GM12878 (cell line): ENCODE results near the gene SFMBT1. TPM values are rescaled to one million over a fixed set of nuclear protein-coding genes. Genes with fewer than 3 reads are reported as not detected.

Experiments used
- ATAC-seq: fragments of 200-7000 bp; cut with Tn5 transposase; 3 replicates; pipeline ENCODE4 v1.9.1; 2020; ENCODE audit warnings: mild to moderate bottlenecking, moderate library complexity
- BruUV-seq: library from RNA; stranded (reverse); fragments of 400-500 nt; replicated peaks from 2 replicates; lab custom pipeline; 2021; lab: Mats Ljungman, UMichigan
- CTCF ChIA-PET: fragments of 300-600 bp; sonication (Branson Sonifier 250); formaldehyde crosslinking; extraction: SDS; loops from one replicate; lab custom pipeline; 2021; ENCODE audit warnings: inconsistent platforms; lab: Yijun Ruan, JAX
- POLR2A ChIA-PET: fragments of 350-600 bp; formaldehyde crosslinking; extraction: SDS; loops from one replicate; lab custom pipeline; 2021; ENCODE audit warnings: inconsistent platforms; lab: Charles Lee
- RAD21 ChIA-PET: fragments of 300-600 bp; sonication (Branson Sonifier 250); formaldehyde crosslinking; loops from one replicate; lab custom pipeline; 2023; ENCODE audit warnings: antibody characterized with exemption; ENCODE audit not compliant: unreplicated experiment; lab: Charles Lee
- SMC1A ChIA-PET: fragments of 300-600 bp; sonication (Branson Sonifier 250); formaldehyde crosslinking; loops from one replicate; lab custom pipeline; 2023; ENCODE audit not compliant: unreplicated experiment, uncharacterized antibody; lab: Charles Lee
- DNase-seq: peaks from one replicate; pipeline ENCODE4 v3.0.0-alpha.2; 2011; ENCODE audit warnings: low read depth, low spot score
- FAIRE-seq: peaks from 3 replicates; lab custom pipeline; 2011; peaks lifted over from hg19 to GRCh38; lab: Jason Lieb, UNC
- H2AFZ ChIP-seq: 2 replicates; pipeline ENCODE4 v1.6.0; 2011; ENCODE audit warnings: low read depth, low read length, control low read depth; ENCODE audit not compliant: control insufficient read depth
- H3K27ac ChIP-seq: 2 replicates; pipeline ENCODE4 v1.5.1; 2011; ENCODE audit warnings: control low read depth; ENCODE audit not compliant: control insufficient read depth, insufficient read depth
- H3K27me3 ChIP-seq, 2 experiments: replicated peaks in 1 of 2; 2 replicates each; pipeline versions ENCODE4 v1.6.0 to v1.6.1; 2011; ENCODE audit warnings: low read length in 1 of 2; ENCODE audit not compliant: control insufficient read depth in 2 of 2, insufficient read depth in 2 of 2
- H3K36me3 ChIP-seq, 2 experiments: 2 replicates each; pipeline ENCODE4 v1.5.1; 2011; ENCODE audit warnings: low read length in 1 of 2; ENCODE audit not compliant: control insufficient read depth in 2 of 2, insufficient read depth in 2 of 2
- H3K4me1 ChIP-seq: 2 replicates; pipeline ENCODE4 v1.6.1; 2011; ENCODE audit warnings: mild to moderate bottlenecking, low read length, moderate library complexity, mixed read lengths; ENCODE audit not compliant: control insufficient read depth, insufficient read depth
- H3K4me2 ChIP-seq: 2 replicates; pipeline ENCODE4 v1.6.0; 2011; ENCODE audit warnings: control low read depth; ENCODE audit not compliant: control insufficient read depth, insufficient read depth
- H3K4me3 ChIP-seq: fragments of 200-600 bp; sonication (generic); 2 replicates; pipeline ENCODE4 v1.5.1; 2016
- H3K79me2 ChIP-seq: 2 replicates; pipeline ENCODE4 v1.6.0; 2011; ENCODE audit warnings: low read length; ENCODE audit not compliant: control insufficient read depth, insufficient read depth
- H3K9ac ChIP-seq: 2 replicates; pipeline ENCODE4 v1.8.0; 2011; ENCODE audit warnings: low read length, control low read depth, mixed read lengths; ENCODE audit not compliant: control insufficient read depth, insufficient read depth
- H3K9me3 ChIP-seq: replicated peaks from 3 replicates; pipeline ENCODE4 v1.5.1; 2011; ENCODE audit warnings: mild to moderate bottlenecking, low read length; ENCODE audit not compliant: control insufficient read depth, insufficient read depth
- H4K20me1 ChIP-seq: 2 replicates; pipeline ENCODE4 v1.6.0; 2011; ENCODE audit not compliant: control insufficient read depth, insufficient read depth
- BMI1 ChIP-seq: fragments of 450-650 bp; IDR thresholded peaks from 2 replicates; pipeline ENCODE4 v1.6.1; 2016; ENCODE audit warnings: mild to moderate bottlenecking, moderate library complexity, borderline replicate concordance
- CUX1 ChIP-seq: IDR thresholded peaks from 2 replicates; pipeline ENCODE4 v1.6.1; 2012; ENCODE audit warnings: improper control_type of control experiment, low read depth, low read length; ENCODE audit not compliant: insufficient replicate concordance
- MAX ChIP-seq: IDR thresholded peaks from 2 replicates; pipeline ENCODE4 v1.6.1; 2012; ENCODE audit warnings: low read depth, low read length, improper control_type of control experiment
- MXI1 ChIP-seq: fragments of 150-350 bp; IDR thresholded peaks from 2 replicates; pipeline ENCODE4 v1.6.1; 2011; ENCODE audit warnings: low read depth, mild to moderate bottlenecking, inconsistent platforms, low read length, improper control_type of control experiment
- SIN3A ChIP-seq: IDR thresholded peaks from 2 replicates; pipeline ENCODE4 v1.6.1; 2012; ENCODE audit warnings: low read depth, low read length, improper control_type of control experiment
- USF1 ChIP-seq: IDR thresholded peaks from 2 replicates; pipeline ENCODE4 v1.6.1; 2011; ENCODE audit warnings: borderline replicate concordance, low read depth, mild to moderate bottlenecking, moderate library complexity, mixed read lengths, low read length; ENCODE audit not compliant: insufficient read depth; ENCODE audit errors: extremely low read length
- ZNF384 ChIP-seq: IDR thresholded peaks from 2 replicates; pipeline ENCODE4 v1.6.1; 2012; ENCODE audit warnings: low read depth, mild to moderate bottlenecking, low read length, improper control_type of control experiment, borderline replicate concordance
- ZNF622 ChIP-seq: fragments of 450-650 bp; IDR thresholded peaks from 2 replicates; pipeline ENCODE4 v1.6.1; 2017; ENCODE audit warnings: mild to moderate bottlenecking, inconsistent platforms
- ZNF687 ChIP-seq: fragments of 450-650 bp; IDR thresholded peaks from 2 replicates; pipeline ENCODE4 v1.6.1; 2017; ENCODE audit warnings: mild to moderate bottlenecking, moderate library complexity
- WGBS: methylation state at CpG from one replicate; pipeline ENCODE4 v1.1.6; 2016; ENCODE audit warnings: low lambda C conversion rate; ENCODE audit not compliant: insufficient replicate concordance, insufficient coverage; ENCODE audit errors: missing lambda C conversion rate; 5-methylcytosine and 5-hydroxymethylcytosine counted together
- in situ Hi-C: fragments of 300-500 bp; cut with MboI; formaldehyde crosslinking; loops from 9 replicates; pipeline ENCODE4 v1.14.3; 2018; ENCODE audit warnings: mixed read lengths
- intact Hi-C: fragments of 100-400 bp; cut with micrococcal nuclease; formaldehyde crosslinking; loops from one replicate; pipeline ENCODE4 v1.14.2; 2022; ENCODE audit not compliant: unreplicated experiment
- polyA plus RNA-seq, 11 experiments: library from polyadenylated mRNA; depleted of rRNA in 4 of 11; unstranded in 6 of 11; stranded (reverse) in 5 of 11; fragments of >200 nt; fragmentation: Nextera tagmentation in 4 of 11; fragmentation: Illumina TruSeq in 1 of 11; extraction: Ambion mirVana in 4 of 11; extraction: Trizol in 1 of 11; gene quantifications; 1 replicate in 1 of 11; 2 replicates in 10 of 11; pipeline versions ENCODE4 v1.2.1 to v1.2.3, GENCODE V29; 2011 to 2016; ENCODE audit warnings: inconsistent platforms in 2 of 11, missing spikeins in 2 of 11, low read depth in 1 of 11
- total RNA-seq, 4 experiments: library from RNA; depleted of rRNA in 3 of 4; stranded (reverse); fragments of >200 nt in 3 of 4; fragmentation: Illumina TruSeq in 1 of 4; extraction: Trizol in 1 of 4; gene quantifications; 2 replicates each; pipeline versions ENCODE4 v1.2.1 to v1.2.3, GENCODE V29; 2013 to 2021

The SFMBT1 gene
- total and polyA plus RNA-seq, 10 of the 15 experiments (the other 5 are each of a cell fraction or from before 2014, with no cell fraction given): 3.2 to 19.5 (median 11.4) TPM

- peaks cover 28% of the 10 kb centered on the region for H3K4me1 ChIP-seq
- no peaks in the 10 kb centered on the region for H3K9me3 ChIP-seq
- peak overlapping the region; percentile 52 for H3K9ac ChIP-seq
- peak overlapping the region; percentile 42; the same call in 1 of the 2 replicates for H3K4me3 ChIP-seq
- peak overlapping the region; percentile 76 for H3K4me2 ChIP-seq
- BruUV-seq: no TSS peak
- TF ChIP-seq BMI1 (no peak), ZNF622 (no peak), ZNF384 (peak; percentile 38; the same call in 1 of the 2 replicates), ZNF687 (peak; percentile 33; the same call in 1 of the 2 replicates), MAX (peak; percentile 58; the same call in 1 of the 2 replicates), CUX1 (no peak), MXI1 (peak; percentile 88), USF1 (no peak), SIN3A (0 out of 2 replicates have a peak, but pooled peaks have one; percentile 8)
- FAIRE-seq: no peak
- intact Hi-C loops (loop anchor here (2.0 to 5.0 kb wide), 2 partner anchors 149 to 156 kb away; partner anchors contain the start of gene SFMBT1), in situ Hi-C loops (no loop called here)
- no peaks in the 10 kb centered on the region for H4K20me1 ChIP-seq
- H3K27ac ChIP-seq: peak overlapping the region; percentile 22
- ChIA-PET CTCF (interaction anchor here (1.4 to 3.3 kb wide), 5 partner anchors 11 to 71 kb away, joined by 4 to 28 read pairs (median 7); no protein-coding TSS in a partner anchor), RAD21 (interaction anchor here (2.5 to 2.9 kb wide), 2 partner anchors 11 to 92 kb away, joined by 7 to 17 read pairs; no protein-coding TSS in a partner anchor), POLR2A (interaction anchor here (1.2 to 2.1 kb wide), 2 partner anchors 12 to 187 kb away, joined by 3 to 8 read pairs; no protein-coding TSS in a partner anchor), SMC1A (interaction anchor here (0.9 to 2.8 kb wide), 6 partner anchors 10 to 164 kb away, joined by 3 to 25 read pairs (median 4); no protein-coding TSS in a partner anchor)
- 88% methylated on average over 2 of the region's 2 CpGs for WGBS
- DNase-seq: no peak
- H3K27me3 ChIP-seq: no peaks in the 10 kb centered on the region
- peaks cover 38% of the 10 kb centered on the region for H3K79me2 ChIP-seq
- ATAC-seq: peak; percentile 55
- peak overlapping the region; percentile 29 for H2AFZ ChIP-seq
- peaks cover 0 to 3% of the 10 kb centered on the region in 2 experiments; a peak in 1 of 4 replicates for H3K36me3 ChIP-seq
Measured at GRCh38 chr3:52891615-52892081, 154.2 kb downstream of the SFMBT1 start.
